HG03457 (cell line): ENCODE results near the gene GPR137.

ENCODE experiments used
- ATAC-seq: cut with Tn5 transposase; IDR thresholded peaks from one replicate; pipeline ENCODE4 v1.9.1; 2021; ENCODE audit warnings: moderate number of reproducible peaks; ENCODE audit not compliant: unreplicated experiment

Gene GPR137

GRCh38 chr11:64248578-64248977 is 37.1 kb upstream of the GPR137 start:
- ATAC-seq, result no peak

DNA sequence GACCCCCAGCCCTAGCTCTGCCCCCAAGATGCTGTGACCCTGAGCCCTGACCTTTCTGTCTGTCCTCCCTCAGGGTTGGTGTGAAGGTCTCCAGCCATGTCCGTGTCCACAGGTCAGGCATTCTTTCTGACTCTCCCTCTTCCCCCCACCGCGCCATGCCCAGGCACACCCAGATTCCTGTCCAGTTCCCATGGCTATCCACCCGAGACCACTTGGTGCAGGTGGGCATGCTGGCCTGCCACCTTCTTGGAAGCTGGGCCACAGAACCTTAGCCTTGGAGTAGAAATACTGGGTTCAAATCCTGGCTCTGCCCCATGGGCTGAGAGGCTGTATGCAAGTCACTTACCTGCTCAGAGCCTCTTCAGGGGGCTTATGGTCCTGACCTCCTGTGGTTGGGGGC is 36.6 kb upstream of the GPR137 start:
- no peak for ATAC-seq

- no peak for ATAC-seq
Observed at GRCh38 chr11:64249563-64250414, 35.9 kb upstream of the GPR137 start.

GRCh38 chr11:64250415-64251015 is 35.1 kb upstream of the GPR137 start:
- no peak for ATAC-seq

DNA sequence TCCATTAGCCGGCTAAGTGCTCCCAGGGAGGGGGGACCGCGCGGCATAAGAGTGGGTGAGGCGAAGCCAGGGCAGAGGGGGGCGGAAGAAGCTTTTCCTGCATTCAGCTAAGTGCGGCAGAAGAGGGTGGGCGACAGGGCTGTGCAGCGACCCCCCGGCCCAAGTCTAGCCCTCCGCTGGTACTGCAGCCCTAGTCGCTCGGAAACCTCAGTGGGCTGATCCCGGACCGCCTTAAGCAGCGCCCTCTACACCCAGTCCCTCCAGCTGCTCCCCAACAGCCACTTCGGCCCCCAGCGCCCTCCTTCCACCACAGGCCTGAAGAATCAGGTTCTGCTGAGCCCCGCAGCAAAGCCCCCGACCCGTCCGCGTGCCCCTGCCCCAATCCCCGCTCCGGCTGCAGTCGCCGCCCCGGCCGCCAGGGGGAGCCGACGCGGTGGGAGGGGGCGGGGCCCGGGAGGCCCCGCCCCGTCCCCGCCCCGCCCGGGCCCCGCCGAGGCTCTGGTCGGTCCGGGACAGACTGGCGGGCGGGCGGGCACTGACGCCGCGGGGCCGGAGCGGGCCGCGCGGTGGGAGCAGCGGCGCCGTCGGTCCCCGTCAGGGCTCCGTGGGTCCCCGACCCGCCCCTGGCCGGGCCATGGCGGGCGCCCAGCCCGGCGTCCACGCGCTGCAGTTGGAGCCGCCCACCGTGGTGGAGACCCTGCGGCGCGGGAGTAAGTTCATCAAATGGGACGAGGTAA is 34.5 kb upstream of the GPR137 start, which contains the start of gene PLCB3:
Gene PLCB3, plus strand, starts transcription at position 515 of the 737 bp plus-strand sequence. Its CDS starts 120 bp downstream, at position 635.
- no peak for ATAC-seq

- ATAC-seq, result no peak
Observed at GRCh38 chr11:64251753-64252002, 34.0 kb upstream of the GPR137 start.

- ATAC-seq, result no peak
Observed at GRCh38 chr11:64252003-64252872, 33.4 kb upstream of the GPR137 start.

GRCh38 chr11:64253043-64253442 is 32.6 kb upstream of the GPR137 start:
- no peak for ATAC-seq

GRCh38 chr11:64253481-64253880 is 32.2 kb upstream of the GPR137 start:
- ATAC-seq, result no peak

GRCh38 chr11:64254326-64254725 is 31.3 kb upstream of the GPR137 start:
- ATAC-seq, result no peak

DNA sequence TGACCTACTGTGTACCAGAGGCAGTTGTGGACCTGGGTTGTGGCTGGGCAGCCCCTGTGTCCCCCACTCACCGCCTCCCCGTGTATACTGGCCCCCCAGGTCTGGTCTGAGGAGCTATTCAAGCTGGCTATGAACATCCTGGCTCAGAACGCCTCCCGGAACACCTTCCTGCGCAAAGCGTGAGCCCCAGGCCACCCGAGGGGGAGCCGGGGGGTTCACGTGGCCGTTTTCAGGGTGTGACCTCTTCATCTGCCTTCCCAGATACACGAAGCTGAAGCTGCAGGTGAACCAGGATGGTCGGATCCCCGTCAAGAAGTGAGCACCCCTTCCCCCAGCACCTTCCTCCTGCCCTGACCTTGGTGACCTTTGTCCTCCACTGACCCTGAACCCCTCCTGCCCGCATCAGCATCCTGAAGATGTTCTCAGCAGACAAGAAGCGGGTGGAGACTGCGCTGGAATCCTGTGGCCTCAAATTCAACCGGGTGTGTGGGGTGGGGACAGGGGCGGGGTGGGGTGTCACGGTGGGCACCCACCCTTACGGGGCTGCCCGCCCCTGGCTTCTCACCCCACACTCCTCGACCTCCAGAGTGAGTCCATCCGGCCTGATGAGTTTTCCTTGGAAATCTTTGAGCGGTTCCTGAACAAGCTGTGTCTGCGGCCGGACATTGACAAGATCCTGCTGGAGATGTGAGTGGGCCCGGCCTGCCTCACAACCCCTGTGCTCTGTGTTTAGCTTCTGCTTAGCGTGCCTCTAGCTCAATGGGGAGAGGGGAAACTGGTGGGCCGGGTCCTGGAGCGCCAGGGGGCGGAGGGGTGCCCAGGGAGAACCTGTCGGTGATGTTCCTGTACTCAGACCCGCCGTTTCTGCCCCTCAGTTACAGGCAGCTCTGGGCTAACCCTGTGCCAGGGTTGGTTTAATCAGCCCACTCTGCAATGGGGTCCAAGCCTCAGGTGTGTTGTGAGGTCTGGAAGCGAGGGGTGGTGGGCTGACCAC is 30.2 kb upstream of the GPR137 start:
- no peak for ATAC-seq

DNA sequence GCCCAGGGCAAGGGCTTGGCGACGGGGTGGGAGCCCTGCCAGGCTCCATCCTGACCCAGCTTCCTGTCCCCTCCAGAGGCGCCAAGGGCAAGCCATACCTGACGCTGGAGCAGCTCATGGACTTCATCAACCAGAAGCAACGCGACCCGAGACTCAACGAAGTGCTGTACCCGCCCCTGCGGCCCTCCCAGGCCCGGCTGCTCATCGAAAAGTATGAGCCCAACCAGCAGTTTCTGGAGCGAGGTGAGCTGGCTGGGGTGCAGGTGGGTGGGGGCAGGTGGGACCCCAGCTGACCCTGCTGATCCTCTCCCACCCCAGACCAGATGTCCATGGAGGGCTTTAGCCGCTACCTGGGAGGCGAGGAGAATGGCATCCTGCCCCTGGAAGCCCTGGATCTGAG is 29.3 kb upstream of the GPR137 start:
- ATAC-seq, result no peak

DNA sequence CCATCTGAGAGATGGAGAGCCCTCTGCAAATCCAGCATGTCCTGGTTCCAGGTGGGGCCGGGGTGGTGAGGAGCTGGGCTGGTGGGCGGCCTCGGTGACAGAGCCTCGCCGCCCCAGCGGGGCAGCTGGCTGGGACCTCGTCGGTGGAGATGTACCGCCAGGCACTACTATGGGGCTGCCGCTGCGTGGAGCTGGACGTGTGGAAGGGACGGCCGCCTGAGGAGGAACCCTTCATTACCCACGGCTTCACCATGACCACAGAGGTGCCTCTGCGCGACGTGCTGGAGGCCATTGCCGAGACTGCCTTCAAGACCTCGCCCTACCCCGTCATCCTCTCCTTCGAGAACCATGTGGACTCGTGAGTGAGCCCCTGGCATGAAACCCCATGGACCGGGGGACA is 27.3 kb upstream of the GPR137 start:
- ATAC-seq, result no peak

GRCh38 chr11:64258946-64259532 is 26.6 kb upstream of the GPR137 start:
- ATAC-seq, result no peak

DNA sequence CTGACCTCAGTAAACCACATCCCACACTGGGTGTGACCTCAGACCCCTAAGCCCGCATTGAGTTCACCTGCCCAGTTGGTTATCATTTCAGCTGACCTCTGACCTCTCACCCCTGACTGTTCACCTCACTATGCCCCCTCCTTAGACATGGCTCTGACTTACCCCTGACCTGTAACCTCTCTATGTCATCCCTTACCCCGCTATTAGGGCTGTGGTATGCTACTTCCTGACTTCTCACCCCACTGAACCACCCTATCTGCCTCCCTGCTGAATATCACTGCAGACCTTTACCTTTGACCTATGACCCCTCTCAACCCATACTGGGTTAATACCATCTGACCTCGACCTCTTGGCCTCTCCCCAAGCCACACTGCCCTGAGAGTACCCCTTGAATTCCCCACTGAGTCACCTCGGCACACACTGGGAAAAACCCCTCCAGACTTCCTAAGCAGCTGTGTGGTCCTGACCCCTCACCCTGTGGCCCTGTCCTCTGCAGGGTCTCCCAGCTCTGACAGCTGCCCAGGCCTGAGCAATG is 26.0 kb upstream of the GPR137 start:
- no peak for ATAC-seq

DNA sequence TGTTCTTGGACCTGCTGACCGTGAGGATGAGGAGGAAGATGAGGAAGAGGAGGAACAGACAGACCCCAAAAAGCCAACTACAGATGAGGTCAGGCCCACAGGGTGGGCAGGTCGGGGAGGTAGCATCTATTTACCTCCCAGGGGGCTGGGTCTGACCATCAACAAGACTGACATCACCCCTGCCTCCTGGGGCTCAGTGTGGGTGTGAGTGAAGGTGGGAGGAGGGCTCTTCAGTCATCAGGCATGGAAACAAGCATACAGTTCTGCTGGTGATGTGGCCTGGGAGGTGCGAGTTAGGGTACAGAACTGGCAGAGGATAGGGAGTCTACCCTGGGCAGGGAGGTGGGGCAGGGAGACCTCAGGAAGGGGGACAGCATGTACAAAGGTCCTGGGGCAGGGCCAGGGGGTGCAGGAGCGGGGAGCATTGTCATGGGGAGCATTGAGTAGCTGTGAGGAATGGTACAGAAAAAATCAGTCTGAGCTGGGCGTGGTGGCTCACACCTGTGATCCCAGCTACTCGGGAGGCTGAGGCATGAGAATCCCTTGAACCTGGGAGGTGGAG is 25.4 kb upstream of the GPR137 start:
- no peak for ATAC-seq

DNA sequence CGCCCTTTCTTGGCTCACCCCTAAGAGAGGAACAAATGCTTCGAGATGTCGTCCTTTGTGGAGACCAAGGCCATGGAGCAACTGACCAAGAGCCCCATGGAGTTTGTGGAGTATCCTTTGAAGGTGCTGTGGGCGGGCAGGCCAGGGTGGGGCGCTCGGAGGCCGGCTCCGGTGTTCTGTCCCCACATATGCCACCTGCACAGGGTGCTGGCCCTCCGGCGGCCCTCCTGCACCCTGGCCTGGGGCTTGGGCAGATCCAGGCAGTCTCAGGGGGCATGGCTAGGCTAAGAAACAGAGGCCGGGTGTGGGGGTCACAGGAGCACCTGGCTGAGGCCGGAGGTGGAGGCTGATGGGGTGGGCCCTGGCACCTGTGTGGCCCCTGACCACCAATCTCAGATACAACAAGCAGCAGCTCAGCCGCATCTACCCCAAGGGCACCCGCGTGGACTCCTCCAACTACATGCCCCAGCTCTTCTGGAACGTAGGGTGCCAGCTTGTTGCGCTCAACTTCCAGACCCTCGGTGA is 24.0 kb upstream of the GPR137 start:
- no peak for ATAC-seq

- ATAC-seq, result no peak
Observed at GRCh38 chr11:64262271-64263002, 23.2 kb upstream of the GPR137 start.
